AG09309 (cell line): ENCODE data around the gene ARHGAP10.
"Not testable (repeated sequence)": the region's sequence is repeated elsewhere in the genome, so short reads cannot be mapped to it uniquely, and the experiment has no call there.

Source experiments
- DNase-seq: peaks from one replicate; pipeline ENCODE4 v3.0.0-alpha.2; 2010; ENCODE audit warnings: low read depth
- H3K4me3 ChIP-seq: 2 replicates; pipeline ENCODE4 v1.5.1; 2011; ENCODE audit warnings: mild to moderate bottlenecking, low read depth, low read length, moderate library complexity; ENCODE audit not compliant: control insufficient read depth
- TF ChIP-seq, protein P1 (sequence below): IDR thresholded peaks from 2 replicates; pipeline ENCODE4 v1.5.1; 2011; ENCODE audit warnings: mild to moderate bottlenecking, low read depth, low read length, inconsistent platforms; ENCODE audit not compliant: insufficient read depth, control insufficient read depth; ENCODE audit errors: missing control alignments

ARHGAP10 gene

DNA sequence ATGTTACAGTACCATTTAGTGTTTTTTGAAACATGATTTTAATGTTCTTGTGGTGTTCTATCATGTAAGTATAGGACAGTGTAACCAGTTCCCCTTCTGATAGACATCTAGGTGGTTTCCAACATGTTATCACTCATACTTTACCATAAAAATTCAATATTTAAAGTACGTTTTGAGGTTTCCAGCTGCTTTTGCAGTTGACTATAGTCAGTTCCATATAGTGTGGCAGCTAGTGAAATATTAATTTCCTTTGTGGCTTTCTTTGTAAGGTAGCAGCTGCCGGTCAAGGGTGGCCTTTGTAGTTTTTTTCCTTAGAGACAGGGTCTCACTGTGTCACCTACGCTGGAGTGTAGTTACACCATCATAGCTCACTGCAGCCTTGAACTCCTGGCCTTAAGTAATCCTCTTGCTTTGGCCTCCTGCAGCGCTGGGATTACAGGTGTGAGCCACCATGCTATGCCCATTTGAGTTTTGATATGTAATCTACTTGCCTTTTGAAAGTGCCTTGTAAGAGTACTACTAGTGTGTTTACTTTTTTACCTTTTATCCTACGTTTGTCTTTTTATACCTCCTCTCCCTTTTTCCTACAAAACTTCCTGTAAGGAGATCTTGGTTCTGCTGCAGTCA lies 63.0 kb downstream of the ARHGAP10 start:
- H3K4me3 ChIP-seq = no peak overlapping the region
- no peak for DNase-seq
- TF ChIP-seq, protein P1, sequence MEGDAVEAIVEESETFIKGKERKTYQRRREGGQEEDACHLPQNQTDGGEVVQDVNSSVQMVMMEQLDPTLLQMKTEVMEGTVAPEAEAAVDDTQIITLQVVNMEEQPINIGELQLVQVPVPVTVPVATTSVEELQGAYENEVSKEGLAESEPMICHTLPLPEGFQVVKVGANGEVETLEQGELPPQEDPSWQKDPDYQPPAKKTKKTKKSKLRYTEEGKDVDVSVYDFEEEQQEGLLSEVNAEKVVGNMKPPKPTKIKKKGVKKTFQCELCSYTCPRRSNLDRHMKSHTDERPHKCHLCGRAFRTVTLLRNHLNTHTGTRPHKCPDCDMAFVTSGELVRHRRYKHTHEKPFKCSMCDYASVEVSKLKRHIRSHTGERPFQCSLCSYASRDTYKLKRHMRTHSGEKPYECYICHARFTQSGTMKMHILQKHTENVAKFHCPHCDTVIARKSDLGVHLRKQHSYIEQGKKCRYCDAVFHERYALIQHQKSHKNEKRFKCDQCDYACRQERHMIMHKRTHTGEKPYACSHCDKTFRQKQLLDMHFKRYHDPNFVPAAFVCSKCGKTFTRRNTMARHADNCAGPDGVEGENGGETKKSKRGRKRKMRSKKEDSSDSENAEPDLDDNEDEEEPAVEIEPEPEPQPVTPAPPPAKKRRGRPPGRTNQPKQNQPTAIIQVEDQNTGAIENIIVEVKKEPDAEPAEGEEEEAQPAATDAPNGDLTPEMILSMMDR = no peak

DNA sequence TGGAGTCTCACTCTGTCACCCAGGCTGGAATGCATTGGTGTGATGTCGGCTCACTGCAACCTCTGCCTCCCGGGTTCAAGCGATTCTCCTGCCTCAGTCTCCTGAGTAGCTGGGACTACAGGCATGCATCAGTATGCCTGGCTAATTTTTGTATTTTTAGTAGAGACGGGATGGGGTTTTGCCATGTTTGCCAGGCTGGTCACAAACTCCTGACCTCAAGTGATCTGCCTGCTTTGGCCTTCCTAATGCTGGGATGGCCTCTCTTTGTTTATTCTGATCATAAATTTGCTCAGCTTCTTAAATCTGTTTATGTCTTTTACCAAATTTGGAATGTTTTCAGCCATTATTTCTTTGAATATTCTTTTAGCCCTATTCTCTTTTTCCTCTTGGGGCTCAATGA lies 67.2 kb downstream of the ARHGAP10 start:
- not testable (repeated sequence) for DNase-seq, H3K4me3 ChIP-seq

DNA sequence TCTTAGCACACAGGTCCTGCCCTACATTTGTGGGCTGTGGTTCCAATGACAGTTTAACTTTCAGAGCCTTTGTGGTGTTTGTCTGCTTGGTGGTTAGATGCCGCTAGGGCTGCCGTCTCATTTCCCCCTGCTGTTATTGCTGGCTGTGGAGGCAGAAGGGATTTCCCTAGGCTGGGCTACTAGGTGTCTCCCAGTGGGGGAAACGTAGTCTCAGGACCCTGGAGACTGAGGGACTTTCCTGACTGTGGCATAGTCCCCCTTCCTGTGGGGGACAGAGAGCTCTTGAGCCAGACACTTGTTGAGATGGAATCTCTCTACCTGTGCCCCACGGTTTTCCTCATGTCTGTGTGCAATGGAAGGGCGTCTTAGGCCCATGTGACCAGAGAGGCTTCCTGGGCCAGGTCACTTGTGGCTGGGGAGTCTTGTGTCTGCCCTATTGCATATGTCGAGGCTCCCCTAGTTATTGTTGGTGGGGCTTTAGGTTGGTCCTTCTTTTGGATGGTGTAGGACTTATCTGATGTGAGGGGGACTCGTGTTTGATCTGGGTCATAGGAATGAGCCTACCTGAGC lies 68.2 kb downstream of the ARHGAP10 start:
- no peak overlapping the region for H3K4me3 ChIP-seq
- TF ChIP-seq, protein P1 = no peak
- DNase-seq = no peak

DNA sequence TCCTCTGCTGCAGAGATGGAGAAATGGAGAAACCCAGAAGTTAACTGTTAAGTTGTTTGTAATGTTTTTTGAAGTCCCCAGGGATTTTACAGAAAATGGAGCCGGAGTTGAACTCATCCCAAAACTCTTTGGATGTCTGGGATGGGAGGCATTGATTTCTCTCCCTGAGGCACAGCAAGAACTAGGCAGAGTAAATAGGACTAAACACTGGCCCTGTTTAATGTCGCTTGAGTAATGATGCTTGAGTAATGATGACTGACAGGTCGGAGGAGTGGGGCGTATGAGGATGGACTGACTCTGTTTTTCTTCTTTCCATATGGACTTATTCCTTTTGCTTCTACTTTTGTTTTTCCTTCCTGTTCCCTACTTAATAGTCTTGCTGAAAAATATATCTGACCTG lies 69.9 kb downstream of the ARHGAP10 start:
- no peak overlapping the region for H3K4me3 ChIP-seq
- no peak for DNase-seq
- TF ChIP-seq, protein P1 = no peak

DNA sequence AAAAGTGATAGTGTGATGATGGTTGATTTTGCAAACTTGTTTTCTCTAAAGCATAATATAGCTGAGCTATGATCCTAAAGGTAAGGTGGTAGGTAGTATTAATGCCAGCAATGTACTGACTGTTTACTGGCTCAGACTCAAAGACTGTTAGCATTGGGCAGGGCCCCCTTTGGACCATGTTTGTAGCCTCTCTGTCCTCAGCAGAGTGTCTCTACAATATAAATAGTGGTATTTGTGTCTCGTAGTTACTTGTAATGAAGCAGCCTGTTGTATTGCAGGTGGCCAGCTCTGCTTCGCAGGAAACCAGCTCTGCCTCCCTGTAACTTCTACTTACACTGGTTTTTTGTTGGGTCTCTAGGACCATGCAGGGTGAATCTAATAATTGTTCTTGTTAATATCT lies 70.5 kb downstream of the ARHGAP10 start:
- no peak overlapping the region for H3K4me3 ChIP-seq
- TF ChIP-seq, protein P1 = no peak

DNA sequence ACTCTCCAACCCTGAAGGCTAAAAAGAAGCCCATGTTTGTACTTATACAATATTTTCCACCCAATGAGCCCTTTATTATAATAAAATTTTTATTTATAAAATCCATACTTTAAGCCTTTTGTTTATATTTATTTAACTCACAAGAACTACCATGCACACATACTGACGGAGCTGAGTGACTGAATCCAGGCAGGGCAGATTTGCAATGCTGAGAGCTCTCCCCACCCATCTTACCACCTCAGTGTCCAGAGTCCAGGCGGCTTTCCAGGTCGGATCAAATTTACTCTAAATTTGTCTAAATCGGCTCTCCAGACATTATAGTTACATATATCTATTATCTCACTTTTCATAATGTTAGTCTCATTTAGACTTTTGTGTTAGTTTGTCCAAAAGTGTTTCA lies 74.1 kb downstream of the ARHGAP10 start:
- DNase-seq = no peak
- H3K4me3 ChIP-seq = no peak overlapping the region
- TF ChIP-seq, protein P1 = no peak

More for the DNA sequence above, 70.5 kb downstream of the ARHGAP10 start:
- DNase-seq = no peak

DNA sequence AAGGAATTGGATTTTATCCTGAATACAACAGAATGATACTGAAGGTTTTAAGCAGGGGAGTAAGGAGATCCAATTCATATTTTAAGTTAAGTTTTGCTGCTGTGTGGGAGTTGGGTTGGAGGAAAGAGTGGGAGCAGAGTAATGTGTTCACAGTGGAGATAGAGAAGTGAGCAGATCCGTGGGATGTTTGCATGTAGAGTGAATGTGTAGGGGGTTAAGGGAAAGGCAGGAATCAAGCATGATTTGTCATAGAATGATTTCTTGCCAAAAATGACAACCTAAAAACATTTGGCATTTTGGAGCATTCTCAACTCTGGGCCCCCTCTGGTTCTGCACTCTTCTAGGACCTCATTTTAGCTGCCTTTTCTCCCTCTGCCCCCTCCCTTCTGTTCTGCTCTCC lies 76.6 kb downstream of the ARHGAP10 start:
- TF ChIP-seq, protein P1 = no peak
- DNase-seq = no peak
- H3K4me3 ChIP-seq = no peak overlapping the region
